ENCODE results near the gene BCAS2. TPM values are rescaled to one million over a fixed set of nuclear protein-coding genes. Genes with fewer than 3 reads are reported as not detected.

BCAS2 gene
- total RNA-seq, 1 donor from 2014 or later = 33.1 TPM

DNA sequence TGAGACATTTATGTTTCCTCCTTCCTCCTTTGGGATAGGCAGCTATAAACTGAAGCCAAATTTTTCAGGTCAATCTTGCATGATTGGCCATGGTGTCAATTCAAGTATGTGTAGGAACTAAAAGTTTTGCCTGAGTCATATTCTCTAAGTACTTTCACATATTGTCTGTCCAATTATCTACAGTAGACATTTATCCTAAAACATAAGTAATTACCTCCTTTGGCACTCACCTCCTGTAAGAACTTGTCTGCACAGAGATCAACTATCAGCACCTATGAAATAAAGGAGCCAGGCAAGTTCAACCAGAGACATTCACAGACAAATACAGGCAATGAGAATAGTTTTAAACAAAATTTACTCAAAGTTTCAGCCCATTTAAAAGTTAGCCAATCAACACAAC is 14.2 kb upstream of the BCAS2 start:
- intact Hi-C loops (cut with micrococcal nuclease) = no loop called here
- Mint-ChIP-seq H3K27me3 (peaks cover 19% of the 10 kb centered on the region), H3K36me3 (ENCODE audit: low read depth) (no peaks in the 10 kb centered on the region), H3K4me3 (no peak overlapping the region), H3K27ac (no peak overlapping the region), H3K4me1 (no peaks in the 10 kb centered on the region), H3K9me3 (peaks cover 4% of the 10 kb centered on the region)
- CTCF ChIA-PET = no interaction called here
- TF ChIP-seq, protein P1, sequence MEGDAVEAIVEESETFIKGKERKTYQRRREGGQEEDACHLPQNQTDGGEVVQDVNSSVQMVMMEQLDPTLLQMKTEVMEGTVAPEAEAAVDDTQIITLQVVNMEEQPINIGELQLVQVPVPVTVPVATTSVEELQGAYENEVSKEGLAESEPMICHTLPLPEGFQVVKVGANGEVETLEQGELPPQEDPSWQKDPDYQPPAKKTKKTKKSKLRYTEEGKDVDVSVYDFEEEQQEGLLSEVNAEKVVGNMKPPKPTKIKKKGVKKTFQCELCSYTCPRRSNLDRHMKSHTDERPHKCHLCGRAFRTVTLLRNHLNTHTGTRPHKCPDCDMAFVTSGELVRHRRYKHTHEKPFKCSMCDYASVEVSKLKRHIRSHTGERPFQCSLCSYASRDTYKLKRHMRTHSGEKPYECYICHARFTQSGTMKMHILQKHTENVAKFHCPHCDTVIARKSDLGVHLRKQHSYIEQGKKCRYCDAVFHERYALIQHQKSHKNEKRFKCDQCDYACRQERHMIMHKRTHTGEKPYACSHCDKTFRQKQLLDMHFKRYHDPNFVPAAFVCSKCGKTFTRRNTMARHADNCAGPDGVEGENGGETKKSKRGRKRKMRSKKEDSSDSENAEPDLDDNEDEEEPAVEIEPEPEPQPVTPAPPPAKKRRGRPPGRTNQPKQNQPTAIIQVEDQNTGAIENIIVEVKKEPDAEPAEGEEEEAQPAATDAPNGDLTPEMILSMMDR (IDR thresholded peaks at IDR 0.05) = no peak
- DNase-seq (no peak), ATAC-seq (ENCODE audit: low read depth) (no peak)
- POLR2A ChIA-PET = interaction anchor here (0.5 kb wide), 1 partner anchor 16 kb away, joined by 4 read pairs; no protein-coding TSS in a partner anchor

GRCh38 chr1:114594046-114594445 is 12.6 kb upstream of the BCAS2 start:
- H3K4me1 Mint-ChIP-seq = no peaks in the 10 kb centered on the region
- no peaks in the 10 kb centered on the region for H3K36me3 Mint-ChIP-seq (ENCODE audit: low read depth)
- H3K9me3 Mint-ChIP-seq = peaks cover 4% of the 10 kb centered on the region
- H3K27ac Mint-ChIP-seq = no peak overlapping the region
- ATAC-seq (ENCODE audit: low read depth) = no peak
- H3K27me3 Mint-ChIP-seq = peaks cover 23% of the 10 kb centered on the region
- CTCF ChIA-PET = no interaction called here
- no peak overlapping the region for H3K4me3 Mint-ChIP-seq
- TF ChIP-seq, protein P1 (IDR thresholded peaks at IDR 0.05) = no peak
- POLR2A ChIA-PET = no interaction called here
- intact Hi-C loops (cut with micrococcal nuclease) = no loop called here
- DNase-seq = no peak

DNA sequence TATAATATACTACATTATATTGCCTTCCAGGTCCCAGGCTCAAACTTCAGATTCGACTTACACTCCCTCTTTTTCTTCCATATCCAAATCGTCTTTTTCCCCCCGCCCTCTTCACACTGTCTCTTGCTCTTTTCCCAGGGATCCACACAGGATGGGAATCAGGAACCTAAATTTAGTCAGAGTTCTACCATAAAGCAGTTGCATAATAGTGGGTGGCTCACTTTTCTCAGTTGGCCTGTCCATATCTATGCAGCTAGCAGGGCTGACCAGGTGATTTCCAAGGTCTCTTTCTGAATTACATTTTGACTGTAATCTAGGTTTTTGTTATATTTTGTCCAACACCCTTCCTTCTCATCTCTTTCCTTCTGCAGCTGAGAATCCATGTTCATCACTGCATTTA is 7.7 kb upstream of the BCAS2 start:
- ChIA-PET POLR2A (no interaction called here), CTCF (no interaction called here)
- H3K4me3 Mint-ChIP-seq = no peak overlapping the region
- no peaks in the 10 kb centered on the region for H3K4me1 Mint-ChIP-seq
- H3K9me3 Mint-ChIP-seq = no peaks in the 10 kb centered on the region
- peaks cover 27% of the 10 kb centered on the region for H3K27me3 Mint-ChIP-seq
- no peak overlapping the region for H3K27ac Mint-ChIP-seq
- ATAC-seq (ENCODE audit: low read depth) (no peak), DNase-seq (no peak)
- TF ChIP-seq, protein P1 (IDR thresholded peaks at IDR 0.05) = no peak
- intact Hi-C loops (cut with micrococcal nuclease) = loop anchor here (10.0 kb wide), 1 partner anchor 1514 kb away; the partner anchor contains the start of gene LRIG2
- no peaks in the 10 kb centered on the region for H3K36me3 Mint-ChIP-seq (ENCODE audit: low read depth)

DNA sequence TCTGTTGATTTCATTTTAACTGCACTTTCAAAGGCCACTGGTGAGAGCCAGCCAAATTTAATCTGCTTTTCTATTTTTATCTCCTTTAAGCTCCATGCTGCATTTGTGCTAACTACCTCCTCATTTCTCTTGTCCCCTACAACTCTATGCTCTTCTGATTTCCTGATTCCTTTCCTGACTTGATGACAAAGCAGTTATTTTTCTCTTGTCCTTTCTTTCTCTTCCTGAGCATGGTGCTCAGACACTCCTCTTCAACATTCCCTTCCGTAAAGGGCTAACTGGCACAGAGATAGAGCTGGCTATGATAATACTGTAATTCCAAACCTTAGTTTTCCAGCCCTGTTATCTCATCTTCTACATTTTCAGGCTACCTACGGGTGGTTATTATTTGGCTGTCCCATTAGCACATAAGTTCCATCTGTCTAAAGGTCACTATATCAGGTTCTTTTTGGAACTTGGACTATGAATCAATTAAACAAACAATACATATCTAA is 6.8 kb upstream of the BCAS2 start:
- H3K36me3 Mint-ChIP-seq (ENCODE audit: low read depth) = no peaks in the 10 kb centered on the region
- DNase-seq (no peak), ATAC-seq (ENCODE audit: low read depth) (no peak)
- no peak overlapping the region for H3K4me3 Mint-ChIP-seq
- H3K4me1 Mint-ChIP-seq = no peaks in the 10 kb centered on the region
- no peaks in the 10 kb centered on the region for H3K9me3 Mint-ChIP-seq
- peaks cover 23% of the 10 kb centered on the region for H3K27me3 Mint-ChIP-seq
- CTCF ChIA-PET = no interaction called here
- intact Hi-C loops (cut with micrococcal nuclease) = loop anchor here (10.0 kb wide), 1 partner anchor 1513 kb away; the partner anchor contains the start of gene LRIG2
- POLR2A ChIA-PET = no interaction called here
- H3K27ac Mint-ChIP-seq = no peak overlapping the region
- TF ChIP-seq, protein P1 (IDR thresholded peaks at IDR 0.05) = no peak

- TF ChIP-seq, protein P1 (IDR thresholded peaks at IDR 0.05) = no peak
- no peak for ATAC-seq (ENCODE audit: low read depth)
- intact Hi-C loops (cut with micrococcal nuclease) = loop anchor here (10.0 kb wide), 1 partner anchor 1513 kb away; the partner anchor contains the start of gene LRIG2
- no peak for DNase-seq
- POLR2A ChIA-PET = no interaction called here
- no peaks in the 10 kb centered on the region for H3K36me3 Mint-ChIP-seq (ENCODE audit: low read depth)
- no peaks in the 10 kb centered on the region for H3K9me3 Mint-ChIP-seq
- no peak overlapping the region for H3K27ac Mint-ChIP-seq
- no peak overlapping the region for H3K4me3 Mint-ChIP-seq
- CTCF ChIA-PET = no interaction called here
- peaks cover 17% of the 10 kb centered on the region for H3K27me3 Mint-ChIP-seq
- H3K4me1 Mint-ChIP-seq = no peaks in the 10 kb centered on the region
Measured at GRCh38 chr1:114587203-114587991, 6.0 kb upstream of the BCAS2 start.
